HG02610 (cell line): ENCODE measurements around the gene TRIM46.
A peak's percentile ranks its signal among the peaks of the same experiment; 100 is the strongest.

Experiments
- ATAC-seq: cut with Tn5 transposase; IDR thresholded peaks from one replicate; pipeline ENCODE4 v1.9.1; 2021; ENCODE audit warnings: mild to moderate bottlenecking, moderate library complexity; ENCODE audit not compliant: unreplicated experiment

Gene TRIM46

DNA sequence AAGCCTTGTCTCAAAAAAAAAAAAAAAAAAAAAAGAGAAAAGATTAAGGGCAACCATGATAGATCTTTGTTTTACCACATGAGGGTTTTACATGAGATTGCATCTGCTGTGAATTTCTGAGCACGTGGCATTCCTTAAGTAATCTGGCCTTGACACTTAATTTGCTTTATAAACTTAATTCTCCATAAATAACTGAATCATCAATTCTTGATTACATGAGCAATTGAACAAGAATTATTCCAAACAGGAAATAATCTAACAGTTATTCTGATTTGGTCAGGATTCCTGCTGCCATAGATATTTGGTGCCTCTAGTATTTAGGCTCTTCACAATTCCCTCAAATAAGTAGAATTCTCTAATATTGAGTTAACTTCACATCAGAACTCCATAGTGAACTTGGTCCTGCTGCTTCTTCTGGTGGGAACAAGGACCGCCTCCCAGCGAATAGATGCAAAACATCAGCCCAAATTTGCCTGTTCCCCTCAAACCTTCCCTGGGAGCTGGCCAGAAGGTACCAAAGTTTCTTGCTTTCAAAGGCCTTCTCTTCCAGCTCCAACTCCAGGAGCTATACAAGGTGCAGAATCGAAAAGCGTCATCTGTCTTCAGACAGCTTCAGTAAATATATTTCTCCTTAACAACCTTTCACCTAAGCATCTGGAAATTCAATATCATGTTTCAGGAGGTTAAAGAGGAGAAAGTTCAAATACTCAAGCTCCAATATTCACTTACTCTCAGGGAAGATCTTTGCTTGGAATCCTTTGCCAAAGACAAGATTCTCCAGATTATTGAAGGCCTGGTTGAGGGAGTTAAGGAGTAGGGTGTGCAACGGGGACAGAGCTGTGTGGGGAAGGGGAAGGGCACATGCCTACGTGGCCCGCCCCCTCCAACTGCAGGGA is 1.6 kb upstream of the TRIM46 start:
- ATAC-seq = peak; percentile 17

DNA sequence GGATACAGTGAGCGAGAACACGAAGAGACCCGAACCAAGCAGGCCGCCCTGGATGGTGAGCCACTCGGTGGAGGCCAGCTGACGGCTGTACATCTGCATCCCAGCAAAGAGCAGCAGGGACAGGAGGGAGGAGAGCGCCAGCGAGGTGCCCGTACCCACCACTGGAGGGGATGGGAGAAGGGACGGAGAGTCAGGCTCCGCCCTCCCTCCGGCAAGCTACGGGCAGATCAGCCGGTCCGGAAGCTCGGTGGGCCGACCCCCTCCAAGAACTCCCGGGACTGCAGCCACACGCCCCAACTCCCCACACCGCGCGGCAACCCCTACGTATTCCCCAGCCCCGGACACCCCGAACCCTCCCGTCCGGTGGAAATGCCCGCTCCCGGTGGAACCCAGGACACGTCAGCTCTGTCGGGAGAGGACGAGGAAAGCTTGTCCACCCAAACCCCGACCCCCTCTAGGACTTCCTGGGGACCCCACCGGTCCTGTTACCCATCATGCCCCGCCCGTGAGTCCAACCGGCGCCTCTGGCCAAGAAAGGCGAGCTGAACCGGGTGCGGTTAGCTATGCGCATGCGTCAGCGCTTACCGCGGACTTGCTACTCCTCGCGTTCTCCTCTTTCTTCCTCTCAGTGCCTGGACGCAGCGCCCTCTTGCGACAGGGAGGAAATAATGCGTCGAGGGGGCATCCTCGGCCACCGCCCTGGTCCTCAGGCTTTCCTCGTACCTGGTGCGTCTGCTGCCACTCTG is 744 bp upstream of the TRIM46 start, which contains the start of gene KRTCAP2:
KRTCAP2 (minus strand) TSS at position 573 of the 746 bp plus-strand sequence; CDS start at position 493, 80 bp downstream.
- ATAC-seq = peak; percentile 56

- ATAC-seq = no peak
Observed at GRCh38 chr1:155174324-155175280, 953 bp downstream of the TRIM46 start.

DNA sequence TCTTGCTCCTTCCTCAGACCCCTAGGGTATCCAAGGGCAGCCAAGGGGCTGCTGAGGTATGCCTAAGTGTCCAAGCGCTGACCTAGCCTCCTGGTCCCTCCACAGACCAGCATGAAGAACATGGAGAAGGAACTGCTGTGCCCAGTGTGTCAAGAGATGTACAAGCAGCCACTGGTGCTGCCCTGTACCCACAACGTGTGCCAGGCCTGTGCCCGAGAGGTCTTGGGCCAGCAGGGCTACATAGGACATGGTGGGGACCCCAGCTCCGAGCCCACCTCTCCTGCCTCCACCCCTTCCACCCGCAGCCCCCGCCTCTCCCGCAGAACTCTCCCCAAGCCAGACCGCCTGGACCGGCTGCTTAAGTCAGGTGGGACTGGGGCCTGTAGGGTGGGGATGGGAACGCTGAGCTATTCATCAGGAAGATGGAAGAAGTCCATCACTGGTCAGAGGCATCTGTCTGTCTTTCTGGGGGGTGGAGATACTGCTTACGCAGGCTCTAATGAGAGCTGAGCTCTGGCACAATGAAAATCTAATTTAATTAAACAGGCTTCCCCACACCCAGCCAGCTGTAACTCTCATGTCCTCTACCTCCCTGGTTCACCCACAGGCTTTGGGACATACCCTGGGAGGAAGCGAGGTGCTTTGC is 1.8 kb downstream of the TRIM46 start:
- ATAC-seq = no peak

GRCh38 chr1:155175927-155176371 is 2.3 kb downstream of the TRIM46 start:
- ATAC-seq = no peak

- ATAC-seq = no peak
Observed at GRCh38 chr1:155176544-155177071, 3.0 kb downstream of the TRIM46 start.

DNA sequence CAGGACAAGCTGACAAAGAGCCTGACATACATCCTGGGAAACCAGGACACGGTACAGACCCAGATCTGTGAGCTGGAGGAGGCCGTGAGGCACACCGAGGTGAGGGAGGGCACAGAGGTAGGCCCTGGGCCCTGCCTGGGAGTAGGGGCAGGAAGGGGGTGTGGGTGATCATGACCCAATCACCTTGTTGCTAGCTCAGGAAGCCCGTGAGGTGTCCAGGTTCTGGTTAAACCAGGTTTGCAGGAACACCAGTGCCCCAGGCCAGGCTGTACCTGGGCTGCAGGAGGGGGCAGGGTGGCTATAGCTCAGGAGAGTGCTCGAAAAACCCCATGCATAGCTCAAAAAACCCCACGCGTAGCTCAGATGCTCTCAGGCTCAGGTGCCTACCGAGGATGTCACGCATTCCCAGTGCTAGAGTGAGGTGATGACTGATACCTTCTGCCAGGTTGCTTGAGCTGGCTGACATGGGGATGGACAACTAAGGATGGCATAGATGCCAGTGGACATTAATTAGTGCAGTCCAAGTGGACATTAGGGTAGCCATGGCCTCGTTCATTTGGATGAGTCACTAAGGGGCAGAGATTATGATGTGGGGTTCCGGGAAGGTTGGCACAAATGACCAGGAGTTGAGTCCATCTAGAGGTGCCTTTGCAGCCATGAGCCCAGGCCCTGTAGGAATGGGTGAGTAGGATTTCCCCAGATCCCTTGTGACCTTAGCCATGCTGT is 3.7 kb downstream of the TRIM46 start:
- no peak for ATAC-seq

DNA sequence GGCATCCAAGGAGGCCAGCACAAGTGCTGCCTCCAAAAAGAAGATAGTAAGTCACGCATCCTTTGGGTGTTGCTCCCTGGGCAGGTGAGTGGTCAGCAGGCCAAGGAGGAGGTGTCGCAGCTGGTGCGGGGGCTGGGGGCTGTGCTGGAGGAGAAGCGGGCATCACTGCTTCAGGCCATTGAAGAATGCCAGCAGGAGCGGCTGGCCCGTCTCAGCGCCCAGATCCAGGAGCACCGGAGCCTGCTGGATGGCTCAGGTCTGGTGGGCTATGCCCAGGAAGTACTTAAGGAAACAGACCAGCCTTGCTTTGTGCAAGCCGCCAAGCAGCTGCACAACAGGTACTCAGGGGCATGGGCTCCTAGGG is 4.3 kb downstream of the TRIM46 start:
- ATAC-seq = no peak

DNA sequence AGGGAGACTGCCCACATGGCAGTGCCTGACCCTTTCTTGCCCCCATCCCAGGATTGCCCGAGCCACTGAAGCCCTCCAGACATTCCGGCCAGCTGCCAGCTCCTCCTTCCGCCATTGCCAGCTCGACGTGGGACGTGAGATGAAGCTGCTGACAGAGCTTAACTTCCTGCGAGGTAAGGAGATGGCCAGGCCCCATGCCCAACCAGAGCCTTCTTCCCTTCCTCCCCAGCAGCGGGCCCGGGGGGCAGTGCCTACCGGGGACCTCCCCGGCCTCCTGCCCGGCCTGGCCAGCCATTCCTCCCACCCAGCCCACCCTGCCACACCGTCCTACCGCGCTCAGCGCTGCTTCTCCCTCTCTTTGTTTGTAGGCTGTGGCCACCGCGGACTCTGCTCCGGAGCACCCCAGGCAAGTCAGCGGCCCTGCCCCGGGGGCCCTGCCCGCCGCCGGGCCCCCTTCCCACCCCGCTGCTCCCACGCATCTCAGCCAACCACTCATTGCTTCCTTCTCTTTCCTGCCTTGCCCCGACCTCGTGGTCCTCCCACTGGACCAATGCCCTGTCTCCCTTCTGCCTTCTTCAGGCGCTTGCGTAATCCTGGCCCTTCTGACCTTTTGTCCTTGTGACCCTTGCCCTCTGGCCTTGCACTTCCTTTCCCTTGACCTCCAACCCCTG is 4.9 kb downstream of the TRIM46 start:
- ATAC-seq = no peak

GRCh38 chr1:155179112-155180031 is 5.7 kb downstream of the TRIM46 start:
- no peak for ATAC-seq

- ATAC-seq = no peak
Observed at GRCh38 chr1:155181371-155182051, 7.9 kb downstream of the TRIM46 start.

- no peak for ATAC-seq
Observed at GRCh38 chr1:155182052-155182550, 8.5 kb downstream of the TRIM46 start.

GRCh38 chr1:155183775-155184221 is 10.1 kb downstream of the TRIM46 start:
- no peak for ATAC-seq

- no peak for ATAC-seq
Observed at GRCh38 chr1:155184351-155184811, 10.7 kb downstream of the TRIM46 start.

DNA sequence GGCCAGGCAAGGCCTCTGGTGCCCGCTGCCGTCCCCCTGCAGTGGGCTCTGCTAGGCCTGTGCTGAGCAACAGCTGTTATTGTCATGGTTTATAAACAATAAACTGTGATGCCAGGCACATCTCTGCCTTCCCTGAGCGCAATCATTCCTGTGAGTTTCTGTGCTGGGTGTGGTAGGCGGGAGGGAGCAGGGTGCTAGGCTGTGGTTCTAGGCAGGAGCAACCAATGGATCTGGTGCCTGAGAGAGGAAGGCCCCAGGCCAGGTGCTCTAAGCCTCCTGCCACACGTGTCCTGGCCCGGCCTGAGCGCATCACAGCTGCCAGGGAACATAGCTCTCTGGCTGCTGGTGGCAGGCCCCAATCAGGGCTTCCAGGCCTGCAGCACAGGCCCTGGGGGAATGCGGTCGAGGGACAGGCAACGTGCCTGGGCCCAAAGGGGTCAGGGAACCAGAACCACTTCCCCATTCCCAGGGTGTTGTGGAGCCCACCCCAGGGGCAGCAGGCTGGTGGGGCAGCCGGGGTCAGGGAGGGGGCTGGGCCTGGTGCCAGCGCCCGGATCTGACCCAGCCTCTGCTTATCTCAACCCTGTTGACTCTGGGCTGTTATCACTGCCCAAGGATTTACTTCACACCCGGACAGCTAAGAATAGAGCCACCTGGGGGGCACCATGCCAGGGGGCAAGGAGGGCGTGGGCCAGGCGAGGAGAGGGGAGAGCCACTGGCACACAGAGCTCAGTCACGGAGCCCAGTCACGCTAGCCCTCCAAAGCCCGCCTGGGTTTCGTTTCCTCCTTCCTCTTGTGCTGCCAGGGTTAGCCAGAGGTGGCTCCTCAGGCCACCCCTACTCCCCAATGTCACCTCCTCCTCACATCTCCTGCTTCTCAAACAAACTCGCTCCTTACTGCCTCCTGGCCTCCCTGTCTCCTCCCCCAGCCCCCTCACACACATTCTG is 11.5 kb downstream of the TRIM46 start:
- peak; percentile 85 for ATAC-seq

- no peak for ATAC-seq
Observed at GRCh38 chr1:155185783-155186066, 12.1 kb downstream of the TRIM46 start.
